Prostate gland (tissue), 2 donors: ENCODE measurements around the gene RNF146. TPM values are rescaled to one million over a fixed set of nuclear protein-coding genes. Genes with fewer than 3 reads are reported as not detected.

Source experiments
- DNase-seq: peaks from one replicate; pipeline ENCODE4 v3.0.0-alpha.2; 2019; ENCODE audit warnings: low spot score
- H3K27ac ChIP-seq, 2 donors: fragments of 200-600 bp; sonication (generic); 2 replicates each; pipeline ENCODE4 v1.5.1; 2017 to 2019
- H3K27me3 ChIP-seq: fragments of 200-600 bp; sonication (generic); replicated peaks from 2 replicates; pipeline ENCODE4 v1.5.1; 2019; ENCODE audit not compliant: insufficient read depth
- H3K36me3 ChIP-seq, 2 donors: fragments of 200-600 bp; sonication (generic); 1 replicate in 1 of 2; 2 replicates in 1 of 2; pipeline versions ENCODE4 v1.5.1 to v1.8.1; 2017 to 2019
- H3K4me1 ChIP-seq: fragments of 200-600 bp; sonication (generic); replicated peaks from 2 replicates; pipeline ENCODE4 v1.5.1; 2019
- H3K4me3 ChIP-seq, 2 donors: fragments of 200-600 bp; sonication (generic); 2 replicates each; pipeline ENCODE4 v1.5.1; 2017 to 2019
- H3K9me3 ChIP-seq: fragments of 200-600 bp; sonication (generic); 2 replicates; pipeline ENCODE4 v1.5.1; 2017
- CTCF ChIP-seq, 4 experiments: fragments of 200-600 bp in 2 of 4; fragments of 450-650 bp in 2 of 4; sonication (generic) in 2 of 4; IDR thresholded peaks; 1 replicate in 3 of 4; 2 replicates in 1 of 4; pipeline ENCODE4 v1.5.1; 2016 to 2019; ENCODE audit warnings: antibody characterized with exemption in 4 of 4, mild to moderate bottlenecking in 2 of 4, moderate library complexity in 2 of 4
- POLR2A ChIP-seq: fragments of 450-650 bp; IDR thresholded peaks from one replicate; pipeline ENCODE4 v1.6.1; 2016; ENCODE audit warnings: antibody characterized with exemption, mild to moderate bottlenecking
- POLR2AphosphoS5 ChIP-seq: sonication (generic); formaldehyde crosslinking; IDR thresholded peaks from one replicate; pipeline ENCODE4 v1.6.1; 2017; ENCODE audit warnings: antibody characterized with exemption
- WGBS: methylation state at CpG from one replicate; pipeline ENCODE4 v1.1.5; 2018; 5-methylcytosine and 5-hydroxymethylcytosine counted together
- intact Hi-C: fragments of 100-400 bp; cut with DNase I; formaldehyde crosslinking; loops from one replicate; pipeline ENCODE4 v1.14.2; 2022
- total RNA-seq, 2 donors: library from RNA; depleted of rRNA; stranded (reverse); fragments of >200 nt; gene quantifications; one replicate each; pipeline ENCODE4 v1.1.0, GENCODE V29; 2016

The RNF146 gene
- total RNA-seq, 2 donors from 2014 or later = 30.5 to 55.8 TPM

GRCh38 chr6:127297502-127298070, 30.9 kb downstream of the RNF146 start:
- no peak overlapping the region for H3K27ac ChIP-seq
- intact Hi-C loops = no loop called here
- TF ChIP-seq POLR2A (no peak), CTCF (IDR thresholded peaks at IDR 0.05) (no peak), POLR2AphosphoS5 (no peak)
- no peaks in the 10 kb centered on the region for H3K36me3 ChIP-seq
- WGBS = 84% methylated on average over 4 of the region's 4 CpGs
- H3K27me3 ChIP-seq = no peaks in the 10 kb centered on the region
- H3K4me1 ChIP-seq = no peaks in the 10 kb centered on the region
- DNase-seq = no peak
- no peaks in the 10 kb centered on the region for H3K9me3 ChIP-seq
- H3K4me3 ChIP-seq = no peak overlapping the region

GRCh38 chr6:127298475-127298874, 31.8 kb downstream of the RNF146 start:
- intact Hi-C loops = no loop called here

GRCh38 chr6:127299522-127300240, 33.0 kb downstream of the RNF146 start:
- intact Hi-C loops = loop anchor here (5.0 to 10.0 kb wide), 2 partner anchors 123 to 405 kb away; no protein-coding TSS in a partner anchor

More at GRCh38 chr6:127298475-127298874, 31.8 kb downstream of the RNF146 start:
- 67% methylated on average over 2 of the region's 2 CpGs for whole genome bisulfite sequencing
- no peaks in the 10 kb centered on the region for H3K36me3 ChIP-seq
- H3K27ac ChIP-seq = no peak overlapping the region
- no peaks in the 10 kb centered on the region for H3K4me1 ChIP-seq
- H3K27me3 ChIP-seq = no peaks in the 10 kb centered on the region
- no peak overlapping the region for H3K4me3 ChIP-seq
- DNase-seq = no peak
- H3K9me3 ChIP-seq = no peaks in the 10 kb centered on the region
- TF ChIP-seq POLR2AphosphoS5 = no peak
- no peak for TF ChIP-seq CTCF (IDR thresholded peaks at IDR 0.05)
- no peak for TF ChIP-seq POLR2A

GRCh38 chr6:127300411-127300810, 33.7 kb downstream of the RNF146 start:
- TF ChIP-seq POLR2AphosphoS5 (no peak), POLR2A (no peak), CTCF (IDR thresholded peaks at IDR 0.05) (no peak)

More at GRCh38 chr6:127299522-127300240, 33.0 kb downstream of the RNF146 start:
- no peaks in the 10 kb centered on the region for H3K4me1 ChIP-seq
- no peaks in the 10 kb centered on the region for H3K9me3 ChIP-seq
- TF ChIP-seq POLR2A = no peak
- TF ChIP-seq POLR2AphosphoS5 = no peak
- TF ChIP-seq CTCF (IDR thresholded peaks at IDR 0.05) = no peak
- no peak overlapping the region for H3K27ac ChIP-seq
- no peak overlapping the region for H3K4me3 ChIP-seq
- no peaks in the 10 kb centered on the region for H3K36me3 ChIP-seq
- H3K27me3 ChIP-seq = no peaks in the 10 kb centered on the region
- WGBS = 57% methylated on average over 4 of the region's 4 CpGs
- no peak for DNase-seq

More at GRCh38 chr6:127300411-127300810, 33.7 kb downstream of the RNF146 start:
- Histone ChIP-seq H3K9me3 (no peaks in the 10 kb centered on the region), H3K36me3 (no peaks in the 10 kb centered on the region), H3K27ac (no peak overlapping the region), H3K27me3 (no peaks in the 10 kb centered on the region), H3K4me3 (no peak overlapping the region), H3K4me1 (no peaks in the 10 kb centered on the region)
- DNase-seq = no peak
- intact Hi-C loops = loop anchor here (5.0 to 10.0 kb wide), 2 partner anchors 122 to 404 kb away; no protein-coding TSS in a partner anchor
